NCI-H2196 (cell line): ENCODE data around the gene USP51.
"Not testable (repeated sequence)": the region's sequence is repeated elsewhere in the genome, so short reads cannot be mapped to it uniquely, and the experiment has no call there.

Source experiments
- DNase-seq: peaks from one replicate; lab custom pipeline; 2025; ENCODE audit not compliant: unreplicated experiment; lab: John Stamatoyannopoulos, UW

USP51 gene

GRCh38 chrX:55465791-55466190 lies 23.9 kb downstream of the USP51 start:
- not testable (repeated sequence) for DNase-seq

GRCh38 chrX:55465108-55465507 lies 24.5 kb downstream of the USP51 start:
- not testable (repeated sequence) for DNase-seq

DNA sequence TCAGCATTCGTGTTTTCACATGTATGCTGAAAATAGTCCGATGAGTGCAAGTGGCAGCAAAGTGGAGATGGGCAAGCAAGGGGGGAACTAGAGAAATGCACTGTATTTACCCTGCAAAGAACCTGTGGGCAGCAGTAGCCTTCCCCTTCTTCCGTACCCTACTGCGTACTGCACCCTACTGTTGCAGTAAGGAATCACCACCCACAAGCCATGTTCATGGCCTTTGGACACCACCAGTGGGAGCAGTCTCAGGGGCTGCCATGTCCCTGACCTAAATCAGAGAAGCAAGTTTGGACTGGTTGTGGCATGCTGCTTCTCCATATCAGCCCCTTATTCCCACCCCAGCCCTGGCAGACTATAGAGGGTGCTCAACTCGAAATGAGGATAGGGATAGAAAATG lies 25.6 kb downstream of the USP51 start:
- DNase-seq: not testable (repeated sequence)

DNA sequence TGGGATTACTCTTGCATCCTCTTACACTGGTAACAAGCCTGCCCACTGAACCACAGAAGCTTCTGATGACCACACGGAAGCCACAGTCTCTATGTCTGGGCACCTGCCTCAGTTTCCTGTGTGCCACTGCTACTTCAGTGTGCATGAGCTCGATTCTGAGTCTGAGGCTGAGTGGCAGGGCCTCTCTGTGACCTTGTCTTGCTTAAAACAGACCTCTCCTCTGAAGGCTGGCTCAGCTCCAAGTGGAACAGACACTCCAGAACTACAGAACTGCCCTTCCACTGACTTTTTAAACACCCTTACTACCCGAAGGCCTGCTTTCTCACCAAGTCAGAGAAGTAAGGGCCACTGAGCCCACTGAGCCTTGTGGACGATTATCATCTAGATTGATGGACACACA lies 29.7 kb downstream of the USP51 start:
- not testable (repeated sequence) for DNase-seq

DNA sequence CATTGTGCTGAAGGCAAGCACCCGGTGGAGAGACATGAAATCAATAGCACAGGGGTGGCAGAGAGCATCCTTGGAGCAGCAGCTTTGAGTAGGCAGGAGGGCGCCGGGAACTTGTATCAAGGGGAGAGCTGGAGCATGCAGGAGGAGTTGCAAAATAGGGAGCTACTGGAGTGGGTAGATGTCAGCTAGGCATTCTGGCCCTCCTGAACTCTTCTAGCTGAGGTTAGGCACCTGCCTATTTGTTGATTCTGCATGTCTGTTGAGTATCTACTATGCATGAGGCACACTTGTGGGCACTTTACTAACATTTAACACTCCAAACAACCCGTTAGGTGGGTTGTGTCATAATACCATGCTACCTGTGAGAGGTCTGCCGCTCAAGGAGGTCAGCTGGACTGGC lies 30.2 kb downstream of the USP51 start:
- not testable (repeated sequence) for DNase-seq

- not testable (repeated sequence) for DNase-seq
Measured at GRCh38 chrX:55455708-55456107, 33.9 kb downstream of the USP51 start.

GRCh38 chrX:55452833-55453124 lies 36.9 kb downstream of the USP51 start:
- no peak for DNase-seq

DNA sequence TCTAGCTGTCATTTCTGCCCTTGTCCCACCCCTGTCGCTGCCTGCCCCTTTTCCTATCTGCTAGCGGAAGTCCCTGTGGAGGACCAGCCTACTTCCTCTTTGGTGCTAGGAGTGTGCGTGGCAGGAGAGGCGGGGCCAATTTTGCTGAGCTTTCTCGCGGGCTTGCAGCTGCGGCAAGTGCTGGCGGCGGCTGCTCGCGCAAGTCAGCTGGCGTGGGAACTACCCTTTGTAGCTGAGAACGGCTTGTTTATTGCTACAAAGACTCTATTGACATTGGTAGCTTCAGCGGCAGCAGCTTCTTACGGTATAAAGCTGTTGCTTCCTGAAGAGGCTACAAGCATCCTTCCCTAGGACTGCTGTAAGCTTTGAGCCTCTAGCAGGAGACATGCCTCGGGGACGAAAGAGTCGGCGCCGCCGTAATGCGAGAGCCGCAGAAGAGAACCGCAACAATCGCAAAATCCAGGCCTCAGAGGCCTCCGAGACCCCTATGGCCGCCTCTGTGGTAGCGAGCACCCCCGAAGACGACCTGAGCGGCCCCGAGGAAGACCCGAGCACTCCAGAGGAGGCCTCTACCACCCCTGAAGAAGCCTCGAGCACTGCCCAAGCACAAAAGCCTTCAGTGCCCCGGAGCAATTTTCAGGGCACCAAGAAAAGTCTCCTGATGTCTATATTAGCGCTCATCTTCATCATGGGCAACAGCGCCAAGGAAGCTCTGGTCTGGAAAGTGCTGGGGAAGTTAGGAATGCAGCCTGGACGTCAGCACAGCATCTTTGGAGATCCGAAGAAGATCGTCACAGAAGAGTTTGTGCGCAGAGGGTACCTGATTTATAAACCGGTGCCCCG lies 37.4 kb downstream of the USP51 start, which contains the start of gene MAGEH1:
MAGEH1 (plus strand) TSS at position 138 of the 843 bp plus-strand sequence; CDS start at position 386, 248 bp downstream.
- DNase-seq: peak; percentile 48

DNA sequence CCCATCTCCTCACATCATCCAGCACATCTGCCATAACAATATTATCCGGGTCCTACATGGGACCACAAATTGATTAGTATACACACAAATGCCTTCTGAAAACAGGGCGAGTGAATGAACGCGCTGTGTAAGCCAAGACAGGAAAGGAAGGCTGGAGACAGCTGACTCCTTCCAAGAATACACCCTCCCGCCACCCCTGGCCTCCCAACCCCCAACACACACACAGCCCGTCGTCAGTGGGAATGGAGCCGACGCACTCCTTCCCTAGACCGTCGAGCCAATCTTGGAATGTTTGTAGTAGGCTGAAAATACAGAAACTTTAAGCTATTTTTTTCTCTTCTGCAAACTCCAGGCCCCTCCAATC lies 38.0 kb downstream of the USP51 start:
- no peak for DNase-seq

DNA sequence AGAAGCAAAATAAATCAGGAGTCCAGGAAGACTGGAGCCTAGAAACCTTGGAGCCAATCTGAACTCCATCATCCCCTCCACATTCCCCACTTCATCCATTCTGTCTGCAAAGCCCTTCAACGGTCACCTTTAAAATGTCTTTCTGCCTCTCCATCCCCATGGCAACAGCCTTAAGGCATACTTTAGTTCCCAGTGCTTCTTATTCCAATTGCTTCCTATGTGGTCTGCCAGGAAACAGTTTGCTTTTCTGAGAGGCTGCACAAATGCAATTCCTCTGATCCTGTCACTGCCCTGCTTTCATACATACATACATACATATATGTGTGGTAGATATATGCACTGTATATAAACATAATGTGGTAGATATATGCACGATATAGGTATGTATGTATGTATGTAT lies 38.5 kb downstream of the USP51 start:
- DNase-seq: no peak

GRCh38 chrX:55450259-55450658 lies 39.4 kb downstream of the USP51 start:
- peak; percentile 1 for DNase-seq

DNA sequence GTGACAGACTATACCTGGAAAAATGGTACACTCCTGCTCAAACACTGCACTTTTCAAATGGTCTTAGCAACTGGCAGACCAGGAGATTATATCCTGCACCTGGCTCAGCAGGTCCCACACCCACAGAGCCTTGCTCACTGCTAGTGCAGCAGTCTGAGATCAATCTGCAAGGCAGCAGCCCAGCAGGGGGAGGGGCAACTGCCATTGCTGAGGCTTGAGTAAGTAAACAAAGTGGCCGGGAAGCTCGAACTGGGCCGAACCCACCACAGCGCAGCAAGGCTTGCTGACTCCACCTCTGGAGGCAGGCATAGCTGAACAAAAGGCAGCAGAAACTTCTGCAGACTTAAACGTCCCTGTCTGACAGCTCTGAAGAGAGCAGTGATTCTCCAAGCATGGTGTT lies 46.2 kb downstream of the USP51 start:
- DNase-seq: not testable (repeated sequence)
